ENCODE measurements around the gene NAV2.

NAV2 gene

DNA sequence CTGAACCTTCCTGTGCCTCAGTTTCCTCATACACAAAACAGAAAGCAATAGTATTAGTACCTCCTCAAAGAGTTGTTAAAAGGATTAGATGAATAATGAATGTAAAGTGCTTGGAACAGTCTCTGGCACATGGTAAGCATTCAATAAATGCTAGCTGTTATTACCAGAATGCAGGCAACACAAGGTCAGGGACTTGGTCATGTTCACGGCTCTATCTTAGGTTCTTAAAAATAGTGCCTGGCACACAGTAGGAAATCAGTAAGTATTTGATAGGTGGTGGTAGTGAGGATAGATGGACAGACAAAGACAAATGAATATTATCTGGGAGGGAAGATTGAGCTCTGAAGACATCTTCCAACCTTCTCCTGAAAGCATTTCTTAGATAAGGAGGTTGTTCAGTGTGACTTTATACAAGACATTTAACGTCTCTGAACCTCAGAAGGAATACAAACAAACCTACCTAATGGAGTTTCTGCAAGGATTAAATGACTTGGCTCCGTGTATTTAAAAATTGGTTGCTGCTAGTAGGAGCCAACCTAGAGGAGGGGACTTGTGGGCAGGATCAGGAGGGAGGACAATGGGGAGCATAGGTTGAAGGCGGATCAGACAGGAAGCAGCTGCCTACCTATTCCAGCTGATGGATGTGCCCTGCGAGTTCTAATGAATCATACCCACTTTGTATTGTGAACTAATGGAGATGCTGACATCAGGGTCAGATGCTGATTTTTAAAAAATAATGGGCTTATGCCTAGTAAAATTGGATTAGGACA is 353.6 kb downstream of the NAV2 start:
- no peak for DNase-seq (ENCODE audit: low read depth)
- no peak overlapping the region for H3K4me3 ChIP-seq (ENCODE audit: low read length)
- TF ChIP-seq, protein P1, sequence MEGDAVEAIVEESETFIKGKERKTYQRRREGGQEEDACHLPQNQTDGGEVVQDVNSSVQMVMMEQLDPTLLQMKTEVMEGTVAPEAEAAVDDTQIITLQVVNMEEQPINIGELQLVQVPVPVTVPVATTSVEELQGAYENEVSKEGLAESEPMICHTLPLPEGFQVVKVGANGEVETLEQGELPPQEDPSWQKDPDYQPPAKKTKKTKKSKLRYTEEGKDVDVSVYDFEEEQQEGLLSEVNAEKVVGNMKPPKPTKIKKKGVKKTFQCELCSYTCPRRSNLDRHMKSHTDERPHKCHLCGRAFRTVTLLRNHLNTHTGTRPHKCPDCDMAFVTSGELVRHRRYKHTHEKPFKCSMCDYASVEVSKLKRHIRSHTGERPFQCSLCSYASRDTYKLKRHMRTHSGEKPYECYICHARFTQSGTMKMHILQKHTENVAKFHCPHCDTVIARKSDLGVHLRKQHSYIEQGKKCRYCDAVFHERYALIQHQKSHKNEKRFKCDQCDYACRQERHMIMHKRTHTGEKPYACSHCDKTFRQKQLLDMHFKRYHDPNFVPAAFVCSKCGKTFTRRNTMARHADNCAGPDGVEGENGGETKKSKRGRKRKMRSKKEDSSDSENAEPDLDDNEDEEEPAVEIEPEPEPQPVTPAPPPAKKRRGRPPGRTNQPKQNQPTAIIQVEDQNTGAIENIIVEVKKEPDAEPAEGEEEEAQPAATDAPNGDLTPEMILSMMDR (conservative IDR thresholded peaks at IDR 0.05; ENCODE audit: low read length), result no peak

DNA sequence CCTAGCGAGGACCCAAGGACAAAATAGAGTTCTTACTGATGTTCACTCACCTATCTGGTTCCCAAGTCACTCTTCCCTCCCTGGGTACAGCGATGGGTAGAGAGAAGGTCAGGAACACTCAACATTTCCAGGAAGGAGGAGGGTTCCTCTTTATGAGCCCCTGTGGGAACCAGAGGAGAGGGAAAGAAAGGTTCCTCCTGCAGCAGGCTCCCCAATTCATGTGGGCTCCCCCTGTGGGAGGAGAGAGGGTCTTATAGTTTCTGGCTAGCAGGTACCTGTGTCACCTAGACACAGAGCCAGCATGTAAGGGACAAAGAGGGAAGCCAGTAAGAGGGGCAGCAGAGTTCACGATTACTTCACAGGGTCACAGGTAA is 354.1 kb downstream of the NAV2 start:
- DNase-seq (ENCODE audit: low read depth), result no peak
- TF ChIP-seq, protein P1 (conservative IDR thresholded peaks at IDR 0.05; ENCODE audit: low read length), result no peak
- H3K4me3 ChIP-seq (ENCODE audit: low read length), result no peak overlapping the region

DNA sequence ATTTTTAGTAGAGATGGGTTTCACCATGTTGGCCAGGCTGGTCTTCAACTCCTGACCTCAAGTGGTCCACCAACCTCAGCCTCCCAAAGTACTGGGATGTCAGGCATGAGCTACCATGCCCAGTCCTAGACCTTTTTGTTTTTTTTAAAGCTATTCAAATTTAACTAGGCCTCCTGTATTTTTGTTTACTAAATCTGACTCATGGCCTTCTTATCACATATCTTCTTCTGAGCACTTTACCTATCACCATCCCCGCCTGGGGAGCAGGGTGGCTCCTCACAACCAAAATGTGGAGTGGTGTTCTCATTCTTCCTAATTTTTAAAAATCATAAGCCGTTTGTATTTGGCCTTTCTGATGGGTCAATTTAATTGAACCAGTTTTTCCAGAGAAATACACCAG is 355.0 kb downstream of the NAV2 start:
- no peak for DNase-seq (ENCODE audit: low read depth)
- no peak overlapping the region for H3K4me3 ChIP-seq (ENCODE audit: low read length)
- TF ChIP-seq, protein P1 (conservative IDR thresholded peaks at IDR 0.05; ENCODE audit: low read length), result no peak

DNA sequence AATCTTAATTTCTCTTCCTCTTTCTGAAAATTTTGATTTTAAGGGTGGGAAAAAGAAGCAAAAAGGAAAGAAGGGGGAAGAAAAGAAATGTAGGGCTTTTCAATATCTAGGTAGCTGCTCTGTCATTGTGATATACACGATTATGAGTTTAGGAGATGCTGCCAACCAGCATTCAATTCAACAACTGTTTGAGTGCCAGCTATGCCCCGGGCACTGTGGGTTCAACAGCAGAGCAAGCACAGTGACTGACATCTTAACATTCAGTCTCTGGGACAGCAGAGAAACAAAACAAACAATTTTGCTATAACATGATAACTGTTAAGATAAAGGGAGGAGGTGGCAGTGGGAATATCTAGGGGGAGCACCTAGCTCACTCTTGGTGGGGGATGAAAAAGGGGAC is 356.1 kb downstream of the NAV2 start:
- no peak for DNase-seq (ENCODE audit: low read depth)
- no peak overlapping the region for H3K4me3 ChIP-seq (ENCODE audit: low read length)
- TF ChIP-seq, protein P1 (conservative IDR thresholded peaks at IDR 0.05; ENCODE audit: low read length), result no peak

DNA sequence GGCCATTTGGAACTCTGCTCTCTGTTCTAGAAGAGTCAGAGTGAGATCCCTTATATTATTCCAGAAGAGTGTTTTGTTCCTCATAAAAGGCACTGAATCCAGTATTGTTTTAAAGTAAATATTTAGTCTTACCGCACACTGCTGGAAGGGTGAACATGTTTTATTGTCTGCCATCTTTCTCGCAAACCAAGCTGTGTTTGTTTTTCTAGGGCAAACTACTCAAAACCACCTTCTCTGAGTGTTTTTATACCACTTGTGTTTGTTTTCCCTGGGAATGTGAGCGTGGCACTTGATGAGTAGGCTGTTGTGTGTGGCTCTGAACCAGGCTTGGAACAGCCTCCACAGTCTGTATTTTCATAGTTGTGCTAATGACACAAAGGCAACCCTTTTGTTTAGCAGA is 357.8 kb downstream of the NAV2 start:
- TF ChIP-seq, protein P1 (conservative IDR thresholded peaks at IDR 0.05; ENCODE audit: low read length), result no peak
- no peak overlapping the region for H3K4me3 ChIP-seq (ENCODE audit: low read length)
- no peak for DNase-seq (ENCODE audit: low read depth)

DNA sequence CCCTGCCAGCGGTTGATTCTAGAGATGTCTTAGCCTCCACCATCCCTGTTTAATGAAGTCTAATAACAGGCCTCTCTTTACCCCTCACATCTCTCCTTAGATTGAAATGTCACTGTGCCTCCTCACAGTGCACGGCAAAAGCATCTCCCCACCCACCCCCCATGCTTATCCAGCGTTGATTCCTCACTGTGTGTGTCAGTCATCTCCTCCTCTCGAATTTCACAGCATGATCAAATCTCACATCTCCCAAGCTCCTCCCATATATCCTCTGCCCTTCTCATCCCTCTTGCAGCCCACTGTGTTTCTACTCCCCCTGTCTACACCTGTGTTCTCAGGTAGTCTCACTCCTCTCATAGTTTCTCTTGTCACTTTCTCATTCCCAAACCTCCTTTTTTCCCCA is 363.0 kb downstream of the NAV2 start:
- TF ChIP-seq, protein P1 (conservative IDR thresholded peaks at IDR 0.05; ENCODE audit: low read length), result no peak
- H3K4me3 ChIP-seq (ENCODE audit: low read length), result no peak overlapping the region
- no peak for DNase-seq (ENCODE audit: low read depth)

DNA sequence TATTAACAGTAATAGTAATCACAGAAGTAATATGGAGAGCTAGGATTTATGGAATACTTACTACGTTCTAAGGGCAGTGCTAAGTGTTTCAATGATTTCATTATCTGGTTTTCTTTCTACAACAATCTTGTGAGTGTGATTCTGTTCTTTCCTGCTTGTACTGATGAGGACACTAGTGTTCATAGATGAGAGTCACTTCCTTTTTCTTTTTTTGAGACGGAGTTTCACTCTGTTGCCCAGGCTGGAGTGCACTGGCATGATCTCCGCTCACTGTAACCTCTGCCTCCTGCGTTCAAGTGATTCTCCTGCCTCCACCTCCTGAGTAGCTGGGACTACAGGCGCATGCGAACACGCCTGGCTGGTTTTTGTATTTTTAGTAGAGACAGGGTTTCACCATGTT is 366.2 kb downstream of the NAV2 start:
- TF ChIP-seq, protein P1 (conservative IDR thresholded peaks at IDR 0.05; ENCODE audit: low read length), result no peak
- no peak for DNase-seq (ENCODE audit: low read depth)
- no peak overlapping the region for H3K4me3 ChIP-seq (ENCODE audit: low read length)
